PC-9 (cell line): ENCODE measurements around the gene ZNF319. TPM values are rescaled to one million over a fixed set of nuclear protein-coding genes. Genes with fewer than 3 reads are reported as not detected.

Experiments
- BruUV-seq: library from RNA; stranded (reverse); fragments of 400-500 nt; replicated peaks from 2 replicates; lab custom pipeline; 2021; lab: Mats Ljungman, UMichigan
- CTCF ChIA-PET: fragments of 300-600 bp; sonication (Branson Sonifier 250); formaldehyde crosslinking; loops from one replicate; lab custom pipeline; 2022; ENCODE audit warnings: antibody characterized with exemption; lab: Charles Lee
- POLR2A ChIA-PET: fragments of 300-600 bp; sonication (Branson Sonifier 250); formaldehyde crosslinking; loops from one replicate; lab custom pipeline; 2022; ENCODE audit warnings: antibody characterized with exemption; ENCODE audit not compliant: unreplicated experiment; lab: Charles Lee
- DNase-seq, 2 experiments: peaks; one replicate each; pipeline versions ENCODE4 v3.0.0 to v3.0.0-alpha.2; 2015 to 2022; ENCODE audit warnings: mixed read lengths in 1 of 2
- H2AFZ ChIP-seq: fragments of 200-600 bp; sonication (generic); 2 replicates; pipeline ENCODE4 v1.8.1; 2017; ENCODE audit warnings: antibody characterized with exemption
- H3F3A ChIP-seq: fragments of 200-600 bp; sonication (generic); 2 replicates; pipeline ENCODE4 v1.8.1; 2017; ENCODE audit warnings: antibody characterized with exemption, mild to moderate bottlenecking, low read depth; ENCODE audit not compliant: insufficient read depth
- H3K27ac ChIP-seq: fragments of 200-600 bp; sonication (generic); 2 replicates; pipeline ENCODE4 v1.6.1; 2016; ENCODE audit warnings: mixed run types
- H3K27me3 ChIP-seq: fragments of 200-600 bp; sonication (generic); 2 replicates; pipeline ENCODE4 v1.6.1; 2016; ENCODE audit warnings: low read depth, mixed run types; ENCODE audit not compliant: insufficient read depth
- H3K36me3 ChIP-seq: fragments of 200-600 bp; sonication (generic); 2 replicates; pipeline ENCODE4 v1.6.1; 2016; ENCODE audit warnings: low read depth, mixed run types
- H3K4me1 ChIP-seq: fragments of 200-600 bp; sonication (generic); replicated peaks from 2 replicates; pipeline ENCODE4 v1.6.1; 2016; ENCODE audit warnings: mixed run types; ENCODE audit not compliant: insufficient read depth
- H3K4me2 ChIP-seq: fragments of 200-600 bp; sonication (generic); 2 replicates; pipeline ENCODE4 v1.6.1; 2017; ENCODE audit warnings: mixed run types
- H3K4me3 ChIP-seq: fragments of 200-600 bp; sonication (generic); 2 replicates; pipeline ENCODE4 v1.6.1; 2016; ENCODE audit warnings: mixed run types
- H3K79me2 ChIP-seq: fragments of 200-600 bp; sonication (generic); 2 replicates; pipeline ENCODE4 v1.6.1; 2017; ENCODE audit warnings: low read depth, mixed run types
- H3K9me2 ChIP-seq: fragments of 200-600 bp; sonication (generic); 2 replicates; pipeline ENCODE4 v1.8.1; 2017; ENCODE audit warnings: mild to moderate bottlenecking; ENCODE audit not compliant: insufficient read depth
- H3K9me3 ChIP-seq: fragments of 200-600 bp; sonication (generic); 2 replicates; pipeline ENCODE4 v1.8.1; 2016; ENCODE audit warnings: low read depth; ENCODE audit not compliant: insufficient read depth
- H4K20me1 ChIP-seq: fragments of 200-600 bp; sonication (generic); 2 replicates; pipeline ENCODE4 v1.8.1; 2017; ENCODE audit not compliant: insufficient read depth
- EZH2 ChIP-seq: fragments of 200-600 bp; sonication (generic); IDR thresholded peaks from 2 replicates; pipeline ENCODE4 v1.8.0; 2017; ENCODE audit warnings: antibody characterized with exemption, low read depth
- intact Hi-C: fragments of 100-400 bp; cut with micrococcal nuclease; formaldehyde crosslinking; loops from one replicate; pipeline ENCODE4 v1.10.0; 2022; ENCODE audit not compliant: unreplicated experiment
- total RNA-seq: library from RNA; stranded (reverse); gene quantifications from 2 replicates; pipeline ENCODE4 v1.2.3, GENCODE V29; 2021
- TF ChIP-seq, protein P1 (sequence below): fragments of 200-600 bp; sonication (generic); conservative IDR thresholded peaks from 2 replicates; pipeline ENCODE4 v1.6.1; 2017; ENCODE audit warnings: mixed run types, antibody characterized with exemption, mild to moderate bottlenecking, moderate library complexity

The ZNF319 gene
- total RNA-seq, 1 experiment from 2014 or later = 11.0 TPM

DNA sequence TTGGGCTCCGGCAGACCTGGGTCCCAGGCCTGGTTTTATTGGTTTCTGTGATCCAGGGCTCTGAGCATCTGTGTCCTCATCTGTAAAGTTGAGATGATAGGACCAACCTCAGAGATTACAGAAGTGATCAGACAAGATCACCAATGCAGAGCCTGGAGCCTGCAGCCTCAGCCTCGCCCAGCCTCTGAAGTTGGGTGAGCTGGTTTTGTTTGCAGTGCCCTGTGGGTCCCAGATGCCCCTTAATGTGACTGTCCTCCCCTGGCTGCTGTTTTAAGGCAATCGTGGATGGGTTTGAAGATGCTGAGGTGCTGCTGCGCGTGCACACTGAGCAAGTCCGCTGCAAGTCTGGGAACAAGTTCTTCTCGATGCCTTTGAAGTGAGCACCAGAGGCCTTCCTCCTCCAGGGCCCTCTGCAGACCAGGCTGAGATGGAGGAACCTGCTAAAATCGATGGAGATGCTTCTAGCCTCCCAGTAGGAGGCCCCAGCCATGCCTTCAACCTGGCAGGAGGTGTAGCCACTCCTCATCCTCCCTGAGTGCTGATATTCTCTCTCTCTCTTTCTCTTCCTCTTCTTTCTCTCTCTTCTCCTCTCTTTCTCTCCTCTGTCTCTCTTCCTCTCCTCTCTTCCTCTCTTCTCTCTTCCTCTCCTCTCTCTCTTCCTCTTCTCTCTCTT is 19.5 kb upstream of the ZNF319 start:
- 0 out of 2 replicates have a peak, but pooled peaks cover 3% of the 10 kb centered on the region for H4K20me1 ChIP-seq
- ChIA-PET POLR2A (no interaction called here), CTCF (interaction anchor here (0.6 kb wide), 1 partner anchor 266 kb away, joined by 5 read pairs; no protein-coding TSS in a partner anchor)
- H3K9me2 ChIP-seq = no peaks in the 10 kb centered on the region
- no peaks in the 10 kb centered on the region for H3K36me3 ChIP-seq
- TF ChIP-seq EZH2 = no peak
- TF ChIP-seq, protein P1, sequence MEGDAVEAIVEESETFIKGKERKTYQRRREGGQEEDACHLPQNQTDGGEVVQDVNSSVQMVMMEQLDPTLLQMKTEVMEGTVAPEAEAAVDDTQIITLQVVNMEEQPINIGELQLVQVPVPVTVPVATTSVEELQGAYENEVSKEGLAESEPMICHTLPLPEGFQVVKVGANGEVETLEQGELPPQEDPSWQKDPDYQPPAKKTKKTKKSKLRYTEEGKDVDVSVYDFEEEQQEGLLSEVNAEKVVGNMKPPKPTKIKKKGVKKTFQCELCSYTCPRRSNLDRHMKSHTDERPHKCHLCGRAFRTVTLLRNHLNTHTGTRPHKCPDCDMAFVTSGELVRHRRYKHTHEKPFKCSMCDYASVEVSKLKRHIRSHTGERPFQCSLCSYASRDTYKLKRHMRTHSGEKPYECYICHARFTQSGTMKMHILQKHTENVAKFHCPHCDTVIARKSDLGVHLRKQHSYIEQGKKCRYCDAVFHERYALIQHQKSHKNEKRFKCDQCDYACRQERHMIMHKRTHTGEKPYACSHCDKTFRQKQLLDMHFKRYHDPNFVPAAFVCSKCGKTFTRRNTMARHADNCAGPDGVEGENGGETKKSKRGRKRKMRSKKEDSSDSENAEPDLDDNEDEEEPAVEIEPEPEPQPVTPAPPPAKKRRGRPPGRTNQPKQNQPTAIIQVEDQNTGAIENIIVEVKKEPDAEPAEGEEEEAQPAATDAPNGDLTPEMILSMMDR = no peak
- H3K4me2 ChIP-seq = no peak overlapping the region
- intact Hi-C loops = loop anchor here (2.0 to 10.0 kb wide), 5 partner anchors 175 to 737 kb away; partner anchors contain the start of genes CSNK2A2 and SETD6
- H3K79me2 ChIP-seq = no peaks in the 10 kb centered on the region
- no TSS peak for BruUV-seq
- no peak overlapping the region for H3K4me3 ChIP-seq
- H3F3A ChIP-seq = peaks cover 43% of the 10 kb centered on the region
- H3K9me3 ChIP-seq = no peaks in the 10 kb centered on the region
- H3K27me3 ChIP-seq = no peaks in the 10 kb centered on the region
- no peak for DNase-seq
- H3K27ac ChIP-seq = no peak overlapping the region
- peaks cover 34% of the 10 kb centered on the region for H3K4me1 ChIP-seq
- H2AFZ ChIP-seq = no peak overlapping the region

DNA sequence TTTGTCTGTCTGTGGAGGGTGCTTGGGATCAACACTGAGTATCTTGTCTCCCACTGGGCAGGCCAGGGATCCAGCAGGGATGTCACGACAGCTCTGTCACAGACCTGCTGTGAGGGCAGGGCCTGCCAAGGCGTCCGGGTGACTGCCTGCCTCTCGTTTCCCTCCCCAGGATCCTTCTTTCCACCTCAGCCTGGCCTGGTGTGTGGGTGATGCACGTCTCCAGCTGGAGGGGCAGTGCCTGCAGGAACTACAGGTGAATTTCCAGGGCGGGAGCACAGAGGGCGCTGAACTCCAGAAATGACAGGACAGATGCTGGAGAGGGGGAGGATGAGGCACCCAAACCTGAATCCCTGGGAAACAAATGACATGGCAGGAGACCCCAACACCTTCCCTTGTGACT is 18.3 kb upstream of the ZNF319 start:
- H3K27me3 ChIP-seq = no peaks in the 10 kb centered on the region
- H3K4me1 ChIP-seq = peaks cover 26% of the 10 kb centered on the region
- ChIA-PET CTCF (no interaction called here), POLR2A (no interaction called here)
- no peak for DNase-seq
- H3K4me3 ChIP-seq = no peak overlapping the region
- no TSS peak for BruUV-seq
- no peaks in the 10 kb centered on the region for H3K9me2 ChIP-seq
- no peak overlapping the region for H3K4me2 ChIP-seq
- TF ChIP-seq, protein P1 = no peak
- TF ChIP-seq EZH2 = no peak
- intact Hi-C loops = no loop called here
- no peaks in the 10 kb centered on the region for H3K79me2 ChIP-seq
- peaks cover 3% of the 10 kb centered on the region; the same call in 1 of the 2 replicates for H4K20me1 ChIP-seq
- no peak overlapping the region for H3K27ac ChIP-seq
- H3F3A ChIP-seq = peaks cover 31% of the 10 kb centered on the region
- no peak overlapping the region for H2AFZ ChIP-seq
- H3K36me3 ChIP-seq = no peaks in the 10 kb centered on the region
- no peaks in the 10 kb centered on the region for H3K9me3 ChIP-seq

DNA sequence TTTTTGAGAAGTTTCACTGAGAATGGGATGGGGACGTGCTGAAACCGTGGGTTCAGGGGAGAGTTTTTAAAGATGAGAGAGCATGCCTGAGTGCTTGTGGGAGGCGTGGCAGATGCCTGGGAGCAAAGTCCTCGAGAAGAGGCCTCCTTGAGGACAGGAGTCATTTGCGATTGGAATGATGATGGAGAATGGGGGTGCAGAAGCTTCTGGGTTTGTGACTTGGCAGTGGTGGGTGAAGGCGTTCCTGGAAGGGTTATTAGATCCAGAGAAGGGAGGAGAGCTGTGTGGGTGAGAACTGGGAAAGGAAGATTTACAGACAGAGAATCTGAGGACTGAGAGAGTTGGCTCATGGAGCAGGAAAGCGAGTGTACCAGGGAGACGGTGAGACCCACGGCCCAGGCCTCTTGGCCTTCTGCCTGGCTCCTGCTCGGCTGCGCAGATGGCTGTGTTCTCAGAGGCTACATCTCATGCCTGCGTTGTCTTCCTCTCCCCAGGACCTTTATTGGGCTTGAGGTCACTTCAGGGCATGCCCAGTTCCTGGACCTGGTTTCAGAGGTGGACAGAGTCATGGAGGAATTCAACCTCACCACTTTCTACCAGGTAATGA is 16.5 kb upstream of the ZNF319 start:
- no peak overlapping the region for H3K27ac ChIP-seq
- peaks cover 15% of the 10 kb centered on the region for H3F3A ChIP-seq
- no peak overlapping the region for H3K4me3 ChIP-seq
- no peak overlapping the region for H3K4me2 ChIP-seq
- no peak for DNase-seq
- peaks cover 3% of the 10 kb centered on the region; the same call in 1 of the 2 replicates for H4K20me1 ChIP-seq
- no TSS peak for BruUV-seq
- H3K9me3 ChIP-seq = no peaks in the 10 kb centered on the region
- no peak for TF ChIP-seq EZH2
- TF ChIP-seq, protein P1 = no peak
- H3K36me3 ChIP-seq = no peaks in the 10 kb centered on the region
- H3K79me2 ChIP-seq = no peaks in the 10 kb centered on the region
- H3K9me2 ChIP-seq = no peaks in the 10 kb centered on the region
- ChIA-PET CTCF (no interaction called here), POLR2A (no interaction called here)
- no peaks in the 10 kb centered on the region for H3K27me3 ChIP-seq
- intact Hi-C loops = no loop called here
- peaks cover 13% of the 10 kb centered on the region for H3K4me1 ChIP-seq
- H2AFZ ChIP-seq = no peak overlapping the region
